HEK293 (cell line): Measurements from ENCODE around the gene DDX39A.

ENCODE experiments used
- CTCF ChIA-PET: fragments of 350-600 bp; formaldehyde crosslinking; extraction: SDS; loops from one replicate; lab custom pipeline; 2021; ENCODE audit warnings: antibody characterized with exemption; lab: Yijun Ruan, JAX
- POLR2A ChIA-PET: fragments of 300-600 bp; formaldehyde crosslinking; extraction: SDS; loops from one replicate; lab custom pipeline; 2020; ENCODE audit warnings: antibody characterized with exemption, inconsistent platforms; lab: Yijun Ruan, JAX
- H3K27ac ChIP-seq: fragments of 200-500 bp; sonication (Bioruptor generic); 2 replicates; pipeline ENCODE4 v1.5.1; 2014; ENCODE audit warnings: low read depth, low read length, control low read depth, inconsistent platforms; ENCODE audit errors: extremely low read depth
- H3K36me3 ChIP-seq, 2 experiments: fragments of 200-500 bp in 1 of 2; sonication (Bioruptor generic) in 1 of 2; 1 replicate in 1 of 2; 2 replicates in 1 of 2; pipeline ENCODE4 v1.5.1; 2014 to 2017; ENCODE audit warnings: inconsistent platforms in 2 of 2, low read length in 2 of 2; ENCODE audit not compliant: control insufficient read depth in 2 of 2, insufficient read depth in 1 of 2
- H3K4me1 ChIP-seq: fragments of 200-500 bp; sonication (Bioruptor generic); 2 replicates; pipeline ENCODE4 v1.5.1; 2014; ENCODE audit warnings: mild to moderate bottlenecking, low read length, inconsistent platforms; ENCODE audit not compliant: control insufficient read depth, insufficient read depth
- H3K4me3 ChIP-seq: 2 replicates; pipeline ENCODE4 v1.5.1; 2011; ENCODE audit warnings: low read depth, mild to moderate bottlenecking, control low read depth, low read length, moderate library complexity
- H3K9me3 ChIP-seq: fragments of 200-500 bp; sonication (Bioruptor generic); 2 replicates; pipeline ENCODE4 v1.5.1; 2014; ENCODE audit warnings: low read depth, low read length, inconsistent platforms; ENCODE audit not compliant: control insufficient read depth, insufficient read depth
- EGR2 ChIP-seq: fragments of 450-650 bp; formaldehyde crosslinking; IDR thresholded peaks from 2 replicates; pipeline ENCODE4 v1.5.1; 2016; ENCODE audit warnings: low read depth, missing biosample characterization, missing genetic modification characterization
- HOXD13 ChIP-seq: sonication (generic); formaldehyde crosslinking; IDR thresholded peaks from 2 replicates; pipeline ENCODE4 v1.8.0; 2022; ENCODE audit warnings: missing genetic modification reagents, borderline replicate concordance
- KLF1 ChIP-seq: fragments of 450-650 bp; formaldehyde crosslinking; IDR thresholded peaks from 2 replicates; pipeline ENCODE4 v1.5.1; 2016; ENCODE audit warnings: missing biosample characterization, missing genetic modification characterization
- KLF16 ChIP-seq: fragments of 450-650 bp; formaldehyde crosslinking; IDR thresholded peaks from 2 replicates; pipeline ENCODE4 v1.5.1; 2017; ENCODE audit warnings: missing biosample characterization, missing genetic modification characterization
- KLF7 ChIP-seq: fragments of 450-650 bp; formaldehyde crosslinking; IDR thresholded peaks from 2 replicates; pipeline ENCODE4 v1.5.1; 2016; ENCODE audit warnings: missing biosample characterization, missing genetic modification characterization, borderline replicate concordance
- KLF8 ChIP-seq: fragments of 450-650 bp; formaldehyde crosslinking; IDR thresholded peaks from 2 replicates; pipeline ENCODE4 v1.5.1; 2016; ENCODE audit warnings: missing biosample characterization, missing genetic modification characterization
- KLF9 ChIP-seq: fragments of 450-650 bp; formaldehyde crosslinking; IDR thresholded peaks from 2 replicates; pipeline ENCODE4 v1.5.1; 2016; ENCODE audit warnings: missing biosample characterization, missing genetic modification characterization, low read depth
- PBX3 ChIP-seq: sonication (generic); formaldehyde crosslinking; IDR thresholded peaks from 2 replicates; pipeline ENCODE4 v1.8.1; 2022; ENCODE audit warnings: mild to moderate bottlenecking, moderate library complexity, missing genetic modification reagents
- SCRT2 ChIP-seq: fragments of 450-650 bp; formaldehyde crosslinking; IDR thresholded peaks from 2 replicates; pipeline ENCODE4 v1.5.1; 2016; ENCODE audit warnings: missing biosample characterization, missing genetic modification characterization
- YY1 ChIP-seq: fragments of 450-650 bp; formaldehyde crosslinking; IDR thresholded peaks from 2 replicates; pipeline ENCODE4 v1.5.1; 2018; ENCODE audit warnings: missing biosample characterization, missing genetic modification characterization
- ZBTB8A ChIP-seq: fragments of 450-650 bp; formaldehyde crosslinking; IDR thresholded peaks from 2 replicates; pipeline ENCODE4 v1.5.1; 2016; ENCODE audit warnings: missing biosample characterization, missing genetic modification characterization
- ZFP37 ChIP-seq: fragments of 450-650 bp; formaldehyde crosslinking; IDR thresholded peaks from 2 replicates; pipeline ENCODE4 v1.5.1; 2016; ENCODE audit warnings: missing biosample characterization, missing genetic modification characterization
- ZNF2 ChIP-seq: fragments of 450-650 bp; formaldehyde crosslinking; IDR thresholded peaks from 2 replicates; pipeline ENCODE4 v1.5.1; 2016; ENCODE audit warnings: missing biosample characterization, missing genetic modification characterization
- ZNF221 ChIP-seq: fragments of 450-650 bp; formaldehyde crosslinking; IDR thresholded peaks from 2 replicates; pipeline ENCODE4 v1.5.1; 2017; ENCODE audit warnings: missing biosample characterization, missing genetic modification characterization, borderline replicate concordance
- ZNF311 ChIP-seq: fragments of 450-650 bp; formaldehyde crosslinking; IDR thresholded peaks from 2 replicates; pipeline ENCODE4 v1.5.1; 2017; ENCODE audit warnings: missing biosample characterization, missing genetic modification characterization, borderline replicate concordance
- ZNF341 ChIP-seq: fragments of 450-650 bp; formaldehyde crosslinking; IDR thresholded peaks from 2 replicates; pipeline ENCODE4; 2016; ENCODE audit warnings: low read depth, missing biosample characterization, missing genetic modification characterization
- ZNF350 ChIP-seq: fragments of 450-650 bp; formaldehyde crosslinking; IDR thresholded peaks from 2 replicates; pipeline ENCODE4 v1.5.0; 2017; ENCODE audit warnings: missing biosample characterization, mild to moderate bottlenecking, missing genetic modification characterization
- ZNF394 ChIP-seq: fragments of 450-650 bp; formaldehyde crosslinking; IDR thresholded peaks from 2 replicates; pipeline ENCODE4 v1.5.1; 2016; ENCODE audit warnings: missing biosample characterization, missing genetic modification characterization, mild to moderate bottlenecking, moderate library complexity, borderline replicate concordance
- ZNF433 ChIP-seq: fragments of 450-650 bp; formaldehyde crosslinking; IDR thresholded peaks from 2 replicates; pipeline ENCODE4 v1.5.1; 2016; ENCODE audit warnings: missing biosample characterization, missing genetic modification characterization, low read depth
- ZNF449 ChIP-seq: fragments of 450-650 bp; formaldehyde crosslinking; IDR thresholded peaks from 2 replicates; pipeline ENCODE4 v1.5.1; 2017; ENCODE audit warnings: missing biosample characterization, mild to moderate bottlenecking, missing genetic modification characterization, moderate library complexity
- ZNF473 ChIP-seq: fragments of 450-650 bp; formaldehyde crosslinking; IDR thresholded peaks from 2 replicates; pipeline ENCODE4 v1.5.1; 2017; ENCODE audit warnings: missing biosample characterization, missing genetic modification characterization
- ZNF629 ChIP-seq: fragments of 450-650 bp; formaldehyde crosslinking; IDR thresholded peaks from 2 replicates; pipeline ENCODE4 v1.5.1; 2017; ENCODE audit warnings: missing biosample characterization, missing genetic modification characterization
- ZNF664 ChIP-seq: fragments of 450-650 bp; formaldehyde crosslinking; IDR thresholded peaks from 2 replicates; pipeline ENCODE4 v1.5.1; 2016; ENCODE audit warnings: missing biosample characterization, missing genetic modification characterization
- ZSCAN23 ChIP-seq: fragments of 450-650 bp; formaldehyde crosslinking; IDR thresholded peaks from 2 replicates; pipeline ENCODE4 v1.5.1; 2016; ENCODE audit warnings: missing biosample characterization, missing genetic modification characterization
- ZXDB ChIP-seq: fragments of 450-650 bp; formaldehyde crosslinking; IDR thresholded peaks from 2 replicates; pipeline ENCODE4 v1.5.1; 2016; ENCODE audit warnings: missing biosample characterization, missing genetic modification characterization
- TF ChIP-seq, protein P1 (sequence below): fragments of 450-650 bp; formaldehyde crosslinking; IDR thresholded peaks from 2 replicates; pipeline ENCODE4 v1.5.1; 2016; ENCODE audit warnings: missing biosample characterization, missing genetic modification characterization
- TF ChIP-seq, protein P2 (sequence below): fragments of 450-650 bp; formaldehyde crosslinking; IDR thresholded peaks from 2 replicates; pipeline ENCODE4 v1.5.1; 2016; ENCODE audit warnings: missing biosample characterization, missing genetic modification characterization

The DDX39A gene

GRCh38 chr19:14419106-14419813 is at the start of gene DDX39A:
Gene DDX39A (minus strand): TSS chr19:14419341. CDS start chr19:14413220, 6,121 bp downstream.
- Histone ChIP-seq H3K27ac (peak within 1 kb of the TSS; percentile 74), H3K4me1 (peaks cover 8% of the 10 kb centered on the region), H3K4me3 (peak within 1 kb of the TSS; percentile 92), H3K36me3 (peaks cover 15 to 19% of the 10 kb centered on the region in 2 experiments; a peak in 2 of 3 replicates), H3K9me3 (no peaks in the 10 kb centered on the region)
- ChIA-PET CTCF (interaction anchor here (0.9 to 2.1 kb wide), 5 partner anchors 13 to 71 kb away, joined by 3 to 8 read pairs (median 4); no protein-coding TSS in a partner anchor), POLR2A (interaction anchor here (0.7 to 2.1 kb wide), 3 partner anchors 10 to 16 kb away, joined by 3 to 4 read pairs (median 3); no protein-coding TSS in a partner anchor)
- TF ChIP-seq ZXDB (tag by site-specific recombination) (peak; percentile 76; the same call in 1 of the 2 replicates), KLF1 (tag by site-specific recombination) (peak; percentile 58), KLF7 (tag by site-specific recombination) (peak; percentile 94; the same call in 1 of the 2 replicates), ZNF311 (tag by site-specific recombination) (no peak), ZNF473 (tag by site-specific recombination) (no peak), ZSCAN23 (no peak), HOXD13 (CRISPR knock-in tag) (no peak), ZFP37 (tag by site-specific recombination) (no peak), PBX3 (CRISPR knock-in tag) (peak; percentile 64), KLF16 (tag by site-specific recombination) (peak; percentile 79; the same call in 1 of the 2 replicates), ZNF433 (tag by site-specific recombination) (no peak), YY1 (tag by site-specific recombination) (peak; percentile 73), ZNF629 (peak; percentile 78), KLF9 (peak; percentile 96), ZNF394 (tag by site-specific recombination) (peak; percentile 30; the same call in 1 of the 2 replicates), ZNF664 (tag by site-specific recombination) (no peak), ZNF449 (peak; percentile 57), ZNF2 (tag by site-specific recombination) (no peak), KLF8 (peak; percentile 77), SCRT2 (tag by site-specific recombination) (peak; percentile 100), ZNF350 (tag by site-specific recombination) (no peak), EGR2 (tag by site-specific recombination) (0 out of 2 replicates have a peak, but pooled peaks have one; percentile 13), ZNF341 (tag by site-specific recombination) (no peak), ZBTB8A (peak; percentile 31; the same call in 1 of the 2 replicates), ZNF221 (tag by site-specific recombination) (no peak)
- TF ChIP-seq, protein P1, sequence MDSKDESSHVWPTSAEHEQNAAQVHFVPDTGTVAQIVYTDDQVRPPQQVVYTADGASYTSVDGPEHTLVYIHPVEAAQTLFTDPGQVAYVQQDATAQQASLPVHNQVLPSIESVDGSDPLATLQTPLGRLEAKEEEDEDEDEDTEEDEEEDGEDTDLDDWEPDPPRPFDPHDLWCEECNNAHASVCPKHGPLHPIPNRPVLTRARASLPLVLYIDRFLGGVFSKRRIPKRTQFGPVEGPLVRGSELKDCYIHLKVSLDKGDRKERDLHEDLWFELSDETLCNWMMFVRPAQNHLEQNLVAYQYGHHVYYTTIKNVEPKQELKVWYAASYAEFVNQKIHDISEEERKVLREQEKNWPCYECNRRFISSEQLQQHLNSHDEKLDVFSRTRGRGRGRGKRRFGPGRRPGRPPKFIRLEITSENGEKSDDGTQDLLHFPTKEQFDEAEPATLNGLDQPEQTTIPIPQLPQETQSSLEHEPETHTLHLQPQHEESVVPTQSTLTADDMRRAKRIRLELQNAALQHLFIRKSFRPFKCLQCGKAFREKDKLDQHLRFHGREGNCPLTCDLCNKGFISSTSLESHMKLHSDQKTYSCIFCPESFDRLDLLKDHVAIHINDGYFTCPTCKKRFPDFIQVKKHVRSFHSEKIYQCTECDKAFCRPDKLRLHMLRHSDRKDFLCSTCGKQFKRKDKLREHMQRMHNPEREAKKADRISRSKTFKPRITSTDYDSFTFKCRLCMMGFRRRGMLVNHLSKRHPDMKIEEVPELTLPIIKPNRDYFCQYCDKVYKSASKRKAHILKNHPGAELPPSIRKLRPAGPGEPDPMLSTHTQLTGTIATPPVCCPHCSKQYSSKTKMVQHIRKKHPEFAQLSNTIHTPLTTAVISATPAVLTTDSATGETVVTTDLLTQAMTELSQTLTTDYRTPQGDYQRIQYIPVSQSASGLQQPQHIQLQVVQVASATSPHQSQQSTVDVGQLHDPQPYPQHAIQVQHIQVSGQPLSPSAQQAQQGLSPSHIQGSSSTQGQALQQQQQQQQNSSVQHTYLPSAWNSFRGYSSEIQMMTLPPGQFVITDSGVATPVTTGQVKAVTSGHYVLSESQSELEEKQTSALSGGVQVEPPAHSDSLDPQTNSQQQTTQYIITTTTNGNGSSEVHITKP (tag by site-specific recombination), result 0 out of 2 replicates have a peak, but pooled peaks have one; percentile 51
- TF ChIP-seq, protein P2, sequence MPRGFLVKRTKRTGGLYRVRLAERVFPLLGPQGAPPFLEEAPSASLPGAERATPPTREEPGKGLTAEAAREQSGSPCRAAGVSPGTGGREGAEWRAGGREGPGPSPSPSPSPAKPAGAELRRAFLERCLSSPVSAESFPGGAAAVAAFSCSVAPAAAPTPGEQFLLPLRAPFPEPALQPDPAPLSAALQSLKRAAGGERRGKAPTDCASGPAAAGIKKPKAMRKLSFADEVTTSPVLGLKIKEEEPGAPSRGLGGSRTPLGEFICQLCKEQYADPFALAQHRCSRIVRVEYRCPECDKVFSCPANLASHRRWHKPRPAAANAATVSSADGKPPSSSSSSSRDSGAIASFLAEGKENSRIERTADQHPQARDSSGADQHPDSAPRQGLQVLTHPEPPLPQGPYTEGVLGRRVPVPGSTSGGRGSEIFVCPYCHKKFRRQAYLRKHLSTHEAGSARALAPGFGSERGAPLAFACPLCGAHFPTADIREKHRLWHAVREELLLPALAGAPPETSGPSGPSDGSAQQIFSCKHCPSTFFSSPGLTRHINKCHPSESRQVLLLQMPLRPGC (tag by site-specific recombination), result peak; percentile 55; the same call in 1 of the 2 replicates
